DOHH2 (cell line): Measurements from ENCODE around the gene RPS4Y1.
A peak's percentile ranks its signal among the peaks of the same experiment; 100 is the strongest.

Experiments
- H3F3A ChIP-seq: fragments of 200-600 bp; sonication (generic), shearing (Covaris generic); 2 replicates; pipeline ENCODE4 v1.6.0; 2016; ENCODE audit warnings: antibody characterized with exemption, mild to moderate bottlenecking; ENCODE audit not compliant: control insufficient read depth, insufficient read depth
- H3K27ac ChIP-seq: fragments of 200-600 bp; sonication (generic); 2 replicates; pipeline ENCODE4 v1.5.1; 2014; ENCODE audit warnings: low read depth, mild to moderate bottlenecking, low read length, moderate library complexity
- H3K27me3 ChIP-seq: fragments of 200-600 bp; sonication (generic); 2 replicates; pipeline ENCODE4 v1.6.1; 2014; ENCODE audit warnings: mild to moderate bottlenecking, low read length, mixed read lengths; ENCODE audit not compliant: control insufficient read depth
- H3K36me3 ChIP-seq: fragments of 200-600 bp; sonication (generic); 2 replicates; pipeline ENCODE4 v1.6.1; 2014; ENCODE audit warnings: mild to moderate bottlenecking, low read length, moderate library complexity, mixed read lengths; ENCODE audit not compliant: control insufficient read depth
- H3K4me1 ChIP-seq: fragments of 200-600 bp; sonication (generic); 2 replicates; pipeline ENCODE4 v1.6.1; 2014; ENCODE audit warnings: mild to moderate bottlenecking, low read length, mixed read lengths; ENCODE audit not compliant: control insufficient read depth
- H3K4me2 ChIP-seq: fragments of 200-600 bp; sonication (generic); 2 replicates; pipeline ENCODE4 v1.6.0; 2014; ENCODE audit warnings: mild to moderate bottlenecking, low read length, moderate library complexity
- H3K4me3 ChIP-seq: fragments of 200-600 bp; sonication (generic); 2 replicates; pipeline ENCODE4 v1.5.1; 2014; ENCODE audit warnings: mild to moderate bottlenecking, low read length, mixed read lengths
- H3K79me2 ChIP-seq: fragments of 200-600 bp; sonication (generic); 2 replicates; pipeline ENCODE4 v1.6.1; 2014; ENCODE audit warnings: mild to moderate bottlenecking, low read length, mixed read lengths; ENCODE audit not compliant: control insufficient read depth
- H3K9me2 ChIP-seq: fragments of 200-600 bp; sonication (generic); replicated peaks from 2 replicates; pipeline ENCODE4 v1.6.1; 2014; ENCODE audit warnings: mild to moderate bottlenecking, low read length, mixed read lengths; ENCODE audit not compliant: control insufficient read depth
- H3K9me3 ChIP-seq: fragments of 200-600 bp; sonication (generic); 2 replicates; pipeline ENCODE4 v1.6.1; 2014; ENCODE audit warnings: antibody characterized with exemption, low read length, mixed read lengths; ENCODE audit not compliant: control insufficient read depth, insufficient read depth
- H4K20me1 ChIP-seq: fragments of 200-600 bp; sonication (generic); 2 replicates; pipeline ENCODE4 v1.6.0; 2014; ENCODE audit warnings: low read depth, mild to moderate bottlenecking, antibody characterized with exemption, low read length, moderate library complexity; ENCODE audit not compliant: control insufficient read depth, insufficient read depth
- EZH2phosphoT487 ChIP-seq: fragments of 200-600 bp; sonication (generic); IDR thresholded peaks from 2 replicates; pipeline ENCODE4 v1.6.1; 2017; ENCODE audit warnings: borderline replicate concordance, mild to moderate bottlenecking, antibody characterized with exemption, low read length, moderate library complexity, mixed read lengths
- TF ChIP-seq, protein P1 (sequence below): fragments of 200-600 bp; sonication (generic); IDR thresholded peaks from one replicate; pipeline ENCODE4 v1.5.1; 2014; ENCODE audit warnings: antibody characterized with exemption, mild to moderate bottlenecking, low read depth, low read length; ENCODE audit not compliant: poor library complexity, severe bottlenecking

Gene RPS4Y1

DNA sequence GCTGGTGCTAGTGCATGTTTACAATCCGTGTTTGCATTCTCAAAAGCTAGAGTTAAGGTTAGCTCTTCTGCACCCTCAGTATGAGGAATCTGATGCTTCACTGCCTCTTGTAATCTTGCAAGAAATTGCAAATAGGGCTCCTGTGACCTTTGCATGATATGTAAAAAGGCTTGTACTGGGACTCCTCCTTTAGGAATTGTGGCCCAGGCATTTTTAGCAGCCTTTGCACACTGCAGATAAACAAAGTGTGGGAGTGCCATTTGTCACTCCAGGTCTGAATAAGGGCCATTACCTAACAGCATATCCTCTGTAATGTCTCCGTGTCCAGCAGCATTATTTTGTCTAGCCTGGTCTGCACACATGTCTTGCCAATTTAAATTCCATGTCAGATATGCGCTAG lies 44.5 kb downstream of the RPS4Y1 start:
- H3K27me3 ChIP-seq = no peaks in the 10 kb centered on the region

DNA sequence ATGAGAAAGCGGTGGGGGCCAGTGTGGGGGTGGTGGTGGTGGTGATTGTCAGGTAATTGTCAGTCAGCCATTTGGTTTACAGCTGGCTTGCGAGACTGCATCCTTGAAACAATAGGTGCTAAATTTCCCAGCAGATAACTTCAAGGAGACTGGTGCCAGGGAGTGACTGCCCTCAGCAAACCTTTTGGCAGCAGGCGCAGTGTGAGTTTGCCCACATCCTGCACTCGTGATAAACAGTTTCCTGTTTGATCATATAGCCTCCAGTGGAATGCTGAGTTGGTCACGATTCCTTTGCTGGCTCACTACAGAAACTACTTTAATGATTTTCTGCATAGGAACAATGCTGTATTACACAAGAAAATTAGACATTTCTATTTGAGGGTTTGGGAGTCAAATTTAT lies 46.0 kb downstream of the RPS4Y1 start:
- Histone ChIP-seq H3K27me3 (no peaks in the 10 kb centered on the region), H3K4me3 (no peak overlapping the region), H3F3A (no peaks in the 10 kb centered on the region), H3K27ac (no peak overlapping the region), H3K4me2 (peak overlapping the region; percentile 36), H3K36me3 (no peaks in the 10 kb centered on the region), H3K4me1 (peaks cover 14% of the 10 kb centered on the region), H3K9me2 (no peaks in the 10 kb centered on the region), H4K20me1 (no peaks in the 10 kb centered on the region), H3K79me2 (no peaks in the 10 kb centered on the region), H3K9me3 (no peaks in the 10 kb centered on the region)
- no peak for TF ChIP-seq EZH2phosphoT487
- TF ChIP-seq, protein P1, sequence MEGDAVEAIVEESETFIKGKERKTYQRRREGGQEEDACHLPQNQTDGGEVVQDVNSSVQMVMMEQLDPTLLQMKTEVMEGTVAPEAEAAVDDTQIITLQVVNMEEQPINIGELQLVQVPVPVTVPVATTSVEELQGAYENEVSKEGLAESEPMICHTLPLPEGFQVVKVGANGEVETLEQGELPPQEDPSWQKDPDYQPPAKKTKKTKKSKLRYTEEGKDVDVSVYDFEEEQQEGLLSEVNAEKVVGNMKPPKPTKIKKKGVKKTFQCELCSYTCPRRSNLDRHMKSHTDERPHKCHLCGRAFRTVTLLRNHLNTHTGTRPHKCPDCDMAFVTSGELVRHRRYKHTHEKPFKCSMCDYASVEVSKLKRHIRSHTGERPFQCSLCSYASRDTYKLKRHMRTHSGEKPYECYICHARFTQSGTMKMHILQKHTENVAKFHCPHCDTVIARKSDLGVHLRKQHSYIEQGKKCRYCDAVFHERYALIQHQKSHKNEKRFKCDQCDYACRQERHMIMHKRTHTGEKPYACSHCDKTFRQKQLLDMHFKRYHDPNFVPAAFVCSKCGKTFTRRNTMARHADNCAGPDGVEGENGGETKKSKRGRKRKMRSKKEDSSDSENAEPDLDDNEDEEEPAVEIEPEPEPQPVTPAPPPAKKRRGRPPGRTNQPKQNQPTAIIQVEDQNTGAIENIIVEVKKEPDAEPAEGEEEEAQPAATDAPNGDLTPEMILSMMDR = no peak

More for the DNA sequence above, 44.5 kb downstream of the RPS4Y1 start:
- no peak overlapping the region for H3K27ac ChIP-seq
- TF ChIP-seq EZH2phosphoT487 = no peak
- TF ChIP-seq, protein P1 = no peak
- no peaks in the 10 kb centered on the region for H4K20me1 ChIP-seq
- no peaks in the 10 kb centered on the region for H3K9me2 ChIP-seq
- H3K36me3 ChIP-seq = no peaks in the 10 kb centered on the region
- H3F3A ChIP-seq = no peaks in the 10 kb centered on the region
- H3K4me3 ChIP-seq = no peak overlapping the region
- no peaks in the 10 kb centered on the region for H3K9me3 ChIP-seq
- no peaks in the 10 kb centered on the region for H3K79me2 ChIP-seq
- H3K4me2 ChIP-seq = no peak overlapping the region
- H3K4me1 ChIP-seq = peaks cover 16% of the 10 kb centered on the region

DNA sequence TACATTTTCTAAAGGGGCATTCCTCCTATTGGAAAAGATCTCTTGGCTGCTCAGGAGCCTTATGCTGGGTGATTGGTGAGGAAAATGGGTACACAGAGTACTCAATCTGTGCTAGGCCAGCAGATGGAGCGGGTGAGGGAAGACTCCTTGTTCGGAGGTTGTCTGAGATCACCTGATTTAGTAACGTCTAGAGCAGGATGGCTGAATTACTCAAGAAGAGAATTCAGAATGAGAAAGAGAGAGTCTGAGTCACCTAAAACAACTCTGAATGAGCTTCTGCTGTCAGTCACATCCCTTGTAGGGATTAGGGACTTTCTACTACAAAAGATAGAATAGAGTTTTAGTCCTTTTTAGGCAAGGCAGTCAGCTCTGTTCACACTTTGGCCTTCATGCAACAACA lies 46.6 kb downstream of the RPS4Y1 start:
- no peaks in the 10 kb centered on the region for H3K36me3 ChIP-seq
- peak overlapping the region; percentile 36; the same call in 1 of the 2 replicates for H3K4me2 ChIP-seq
- TF ChIP-seq, protein P1 = no peak
- no peak for TF ChIP-seq EZH2phosphoT487
- H3K9me2 ChIP-seq = no peaks in the 10 kb centered on the region
- no peaks in the 10 kb centered on the region for H3F3A ChIP-seq
- no peaks in the 10 kb centered on the region for H3K9me3 ChIP-seq
- no peak overlapping the region for H3K4me3 ChIP-seq
- H3K27me3 ChIP-seq = no peaks in the 10 kb centered on the region
- H3K27ac ChIP-seq = no peak overlapping the region
- H3K4me1 ChIP-seq = peaks cover 14% of the 10 kb centered on the region
- H3K79me2 ChIP-seq = no peaks in the 10 kb centered on the region
- H4K20me1 ChIP-seq = no peaks in the 10 kb centered on the region
